HepG2 (cell line): ENCODE data around the gene ZBTB4. TPM values are rescaled to one million over a fixed set of nuclear protein-coding genes. Genes with fewer than 3 reads are reported as not detected.

Source experiments
- ATF7 ChIP-seq, 2 experiments: fragments of 450-650 bp in 1 of 2; sonication (generic) in 1 of 2; formaldehyde crosslinking in 1 of 2; IDR thresholded peaks; 2 replicates each; pipeline versions ENCODE4 v1.4.0 to v1.6.1; 2016 to 2020; ENCODE audit warnings: antibody characterized with exemption in 1 of 2, mild to moderate bottlenecking in 1 of 2, missing genetic modification reagents in 1 of 2
- CBX5 ChIP-seq: sonication (generic); formaldehyde crosslinking; IDR thresholded peaks from 2 replicates; pipeline ENCODE4 v1.4.0; 2020; ENCODE audit warnings: missing genetic modification reagents, borderline replicate concordance
- CENPX ChIP-seq: sonication (generic); formaldehyde crosslinking; IDR thresholded peaks from 2 replicates; pipeline ENCODE4 v1.9.0; 2021; ENCODE audit warnings: mild to moderate bottlenecking, missing genetic modification reagents, moderate library complexity
- GZF1 ChIP-seq: sonication (generic); formaldehyde crosslinking; IDR thresholded peaks from 2 replicates; pipeline ENCODE4 v1.5.1; 2020; ENCODE audit warnings: mild to moderate bottlenecking, missing genetic modification reagents
- SP4 ChIP-seq: sonication (generic); formaldehyde crosslinking; IDR thresholded peaks from 2 replicates; pipeline ENCODE4 v1.8.1; 2023; ENCODE audit warnings: mild to moderate bottlenecking, missing genetic modification reagents
- SRSF9 ChIP-seq: fragments of 200-400 bp; formaldehyde crosslinking; IDR thresholded peaks from 2 replicates; pipeline ENCODE4 v1.6.1; 2018; ENCODE audit warnings: borderline replicate concordance, mild to moderate bottlenecking, low read depth, low read length; ENCODE audit not compliant: insufficient read depth, poor library complexity, severe bottlenecking
- ZFP41 ChIP-seq: sonication (generic); formaldehyde crosslinking; IDR thresholded peaks from 2 replicates; pipeline ENCODE4 v1.4.0; 2020; ENCODE audit warnings: mild to moderate bottlenecking, missing genetic modification reagents, borderline replicate concordance
- ZMAT3 ChIP-seq: sonication (generic); formaldehyde crosslinking; conservative IDR thresholded peaks from 2 replicates; pipeline ENCODE4 v1.7.0; 2021; ENCODE audit warnings: missing genetic modification reagents
- ZNF230 ChIP-seq: sonication (generic); formaldehyde crosslinking; IDR thresholded peaks from 2 replicates; pipeline ENCODE4 v1.4.0; 2020; ENCODE audit warnings: mild to moderate bottlenecking, missing genetic modification reagents
- ZNF496 ChIP-seq: sonication (generic); formaldehyde crosslinking; IDR thresholded peaks from 2 replicates; pipeline ENCODE4 v1.8.1; 2023; ENCODE audit warnings: mild to moderate bottlenecking, moderate library complexity, missing genetic modification reagents; ENCODE audit not compliant: insufficient replicate concordance
- polyA plus RNA-seq, 8 experiments: library from polyadenylated mRNA; depleted of rRNA in 3 of 8; stranded (reverse) in 7 of 8; unstranded in 1 of 8; fragments of >200 nt; fragmentation: Illumina TruSeq in 4 of 8; extraction: Trizol in 4 of 8; gene quantifications; 2 replicates each; pipeline versions ENCODE4 v1.2.1 to v1.2.3, GENCODE V29; 2011 to 2016; ENCODE audit warnings: low read depth in 4 of 8, missing spikeins in 1 of 8, mixed read lengths in 1 of 8; ENCODE audit not compliant: insufficient read depth in 1 of 8
- total RNA-seq, 5 experiments: library from RNA; depleted of rRNA; stranded (reverse); fragments of >200 nt; fragmentation: Illumina TruSeq; extraction: Trizol; gene quantifications; 2 replicates each; pipeline ENCODE4 v1.2.3, GENCODE V29; 2016; ENCODE audit warnings: low read depth in 1 of 5
- TF ChIP-seq, protein P1 (sequence below): sonication (generic); formaldehyde crosslinking; IDR thresholded peaks from 2 replicates; pipeline ENCODE4 v1.8.1; 2023; ENCODE audit warnings: mild to moderate bottlenecking, missing genetic modification reagents
- TF ChIP-seq, protein P2 (sequence below): sonication (generic); formaldehyde crosslinking; IDR thresholded peaks from 2 replicates; pipeline ENCODE4 v1.8.0; 2022; ENCODE audit warnings: missing genetic modification reagents, low read depth, mild to moderate bottlenecking, borderline replicate concordance
- TF ChIP-seq, protein P3 (sequence below): sonication (generic); formaldehyde crosslinking; conservative IDR thresholded peaks from 2 replicates; pipeline ENCODE4 v1.4.0; 2020; ENCODE audit warnings: missing genetic modification reagents
- TF ChIP-seq, protein P4 (sequence below): sonication (generic); IDR thresholded peaks from 2 replicates; pipeline ENCODE4 v1.6.1; 2016; ENCODE audit warnings: low read depth, borderline replicate concordance
- TF ChIP-seq, protein P5 (sequence below): sonication (generic); formaldehyde crosslinking; IDR thresholded peaks from 2 replicates; pipeline ENCODE4 v1.8.1; 2023; ENCODE audit warnings: mild to moderate bottlenecking, missing genetic modification reagents, borderline replicate concordance
- TF ChIP-seq, protein P6 (sequence below): sonication (generic); formaldehyde crosslinking; IDR thresholded peaks from 2 replicates; pipeline ENCODE4 v1.4.0; 2020; ENCODE audit warnings: mild to moderate bottlenecking, missing genetic modification reagents
- TF ChIP-seq, protein P7 (sequence below): sonication (generic); formaldehyde crosslinking; IDR thresholded peaks from 2 replicates; pipeline ENCODE4 v1.4.0; 2020; ENCODE audit warnings: missing genetic modification reagents

ZBTB4 gene
- total and polyA plus RNA-seq, 2 of the 13 experiments (the other 11 are each of a cell fraction or from before 2014, with no cell fraction given): 4.3 to 7.4 TPM

DNA sequence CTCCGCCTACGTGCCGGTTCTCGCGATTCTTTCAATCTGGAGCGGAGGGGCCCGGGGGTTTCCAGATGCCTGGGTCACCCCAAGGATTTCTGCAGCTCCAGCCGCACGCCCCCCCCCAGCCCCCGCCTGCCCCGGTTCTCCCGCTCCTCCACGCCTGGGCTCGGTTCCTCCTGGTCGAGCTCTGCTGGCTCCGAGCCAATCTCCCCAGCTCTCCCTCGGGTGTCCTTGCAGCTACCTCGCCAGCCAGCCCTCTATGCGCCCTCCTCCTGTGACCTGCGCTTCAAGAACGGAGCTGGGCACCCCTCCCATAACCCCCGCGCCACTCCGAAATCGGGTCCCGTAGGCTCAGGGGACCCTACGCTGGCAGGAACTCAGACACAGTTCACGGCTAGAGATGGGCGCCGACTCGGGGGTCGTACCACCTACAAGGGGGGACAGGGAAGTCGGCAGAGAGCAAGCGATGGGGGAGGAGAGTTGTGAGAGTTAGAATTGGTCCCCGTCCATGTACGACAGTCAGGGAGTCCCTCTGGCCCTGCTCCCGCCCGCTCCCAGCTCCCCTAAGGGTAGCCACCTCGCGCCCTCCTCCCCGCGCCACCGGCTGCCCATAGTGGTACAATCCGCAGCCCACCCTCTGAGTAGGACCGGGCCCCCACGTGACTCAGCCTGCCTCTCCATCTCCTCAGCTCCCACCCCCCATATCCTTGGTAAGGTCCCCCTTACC lies 39.2 kb downstream of the ZBTB4 start (continued):
- TF ChIP-seq, protein P1, sequence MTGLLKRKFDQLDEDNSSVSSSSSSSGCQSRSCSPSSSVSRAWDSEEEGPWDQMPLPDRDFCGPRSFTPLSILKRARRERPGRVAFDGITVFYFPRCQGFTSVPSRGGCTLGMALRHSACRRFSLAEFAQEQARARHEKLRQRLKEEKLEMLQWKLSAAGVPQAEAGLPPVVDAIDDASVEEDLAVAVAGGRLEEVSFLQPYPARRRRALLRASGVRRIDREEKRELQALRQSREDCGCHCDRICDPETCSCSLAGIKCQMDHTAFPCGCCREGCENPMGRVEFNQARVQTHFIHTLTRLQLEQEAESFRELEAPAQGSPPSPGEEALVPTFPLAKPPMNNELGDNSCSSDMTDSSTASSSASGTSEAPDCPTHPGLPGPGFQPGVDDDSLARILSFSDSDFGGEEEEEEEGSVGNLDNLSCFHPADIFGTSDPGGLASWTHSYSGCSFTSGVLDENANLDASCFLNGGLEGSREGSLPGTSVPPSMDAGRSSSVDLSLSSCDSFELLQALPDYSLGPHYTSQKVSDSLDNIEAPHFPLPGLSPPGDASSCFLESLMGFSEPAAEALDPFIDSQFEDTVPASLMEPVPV (CRISPR knock-in tag): peak; percentile 77
- TF ChIP-seq, protein P2, sequence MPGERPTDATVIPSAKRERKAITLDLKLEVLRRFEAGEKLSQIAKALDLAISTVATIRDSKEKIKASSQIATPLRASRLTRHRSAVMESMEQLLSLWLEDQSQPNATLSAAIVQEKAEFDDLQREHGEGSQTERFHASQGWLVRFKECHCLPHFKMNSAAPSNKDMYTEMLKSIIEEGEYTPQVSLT (CRISPR knock-in tag): no peak
- TF ChIP-seq SRSF9 (no peak), ZFP41 (CRISPR knock-in tag) (peak; percentile 35; the same call in 1 of the 2 replicates), GZF1 (CRISPR knock-in tag) (no peak), CBX5 (CRISPR knock-in tag) (0 out of 2 replicates have a peak, but pooled peaks have one; percentile 22), ZNF230 (CRISPR knock-in tag) (no peak), ZNF496 (CRISPR knock-in tag) (no peak), ATF7 (IDR thresholded peaks at IDR 0.05) (no peak), ATF7 (CRISPR knock-in tag; IDR thresholded peaks at IDR 0.05) (0 out of 2 replicates have a peak, but pooled peaks have one; percentile 29), CENPX (CRISPR knock-in tag) (no peak), SP4 (0 out of 2 replicates have a peak, but pooled peaks have one; percentile 40), ZMAT3 (no peak)
- TF ChIP-seq, protein P3, sequence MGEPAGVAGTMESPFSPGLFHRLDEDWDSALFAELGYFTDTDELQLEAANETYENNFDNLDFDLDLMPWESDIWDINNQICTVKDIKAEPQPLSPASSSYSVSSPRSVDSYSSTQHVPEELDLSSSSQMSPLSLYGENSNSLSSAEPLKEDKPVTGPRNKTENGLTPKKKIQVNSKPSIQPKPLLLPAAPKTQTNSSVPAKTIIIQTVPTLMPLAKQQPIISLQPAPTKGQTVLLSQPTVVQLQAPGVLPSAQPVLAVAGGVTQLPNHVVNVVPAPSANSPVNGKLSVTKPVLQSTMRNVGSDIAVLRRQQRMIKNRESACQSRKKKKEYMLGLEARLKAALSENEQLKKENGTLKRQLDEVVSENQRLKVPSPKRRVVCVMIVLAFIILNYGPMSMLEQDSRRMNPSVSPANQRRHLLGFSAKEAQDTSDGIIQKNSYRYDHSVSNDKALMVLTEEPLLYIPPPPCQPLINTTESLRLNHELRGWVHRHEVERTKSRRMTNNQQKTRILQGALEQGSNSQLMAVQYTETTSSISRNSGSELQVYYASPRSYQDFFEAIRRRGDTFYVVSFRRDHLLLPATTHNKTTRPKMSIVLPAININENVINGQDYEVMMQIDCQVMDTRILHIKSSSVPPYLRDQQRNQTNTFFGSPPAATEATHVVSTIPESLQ (CRISPR knock-in tag): no peak
- TF ChIP-seq, protein P4, sequence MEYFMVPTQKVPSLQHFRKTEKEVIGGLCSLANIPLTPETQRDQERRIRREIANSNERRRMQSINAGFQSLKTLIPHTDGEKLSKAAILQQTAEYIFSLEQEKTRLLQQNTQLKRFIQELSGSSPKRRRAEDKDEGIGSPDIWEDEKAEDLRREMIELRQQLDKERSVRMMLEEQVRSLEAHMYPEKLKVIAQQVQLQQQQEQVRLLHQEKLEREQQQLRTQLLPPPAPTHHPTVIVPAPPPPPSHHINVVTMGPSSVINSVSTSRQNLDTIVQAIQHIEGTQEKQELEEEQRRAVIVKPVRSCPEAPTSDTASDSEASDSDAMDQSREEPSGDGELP: no peak; the same call in 1 of the 2 replicates
- TF ChIP-seq, protein P5, sequence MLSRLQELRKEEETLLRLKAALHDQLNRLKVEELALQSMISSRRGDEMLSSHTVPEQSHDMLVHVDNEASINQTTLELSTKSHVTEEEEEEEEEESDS (CRISPR knock-in tag): no peak
- TF ChIP-seq, protein P6, sequence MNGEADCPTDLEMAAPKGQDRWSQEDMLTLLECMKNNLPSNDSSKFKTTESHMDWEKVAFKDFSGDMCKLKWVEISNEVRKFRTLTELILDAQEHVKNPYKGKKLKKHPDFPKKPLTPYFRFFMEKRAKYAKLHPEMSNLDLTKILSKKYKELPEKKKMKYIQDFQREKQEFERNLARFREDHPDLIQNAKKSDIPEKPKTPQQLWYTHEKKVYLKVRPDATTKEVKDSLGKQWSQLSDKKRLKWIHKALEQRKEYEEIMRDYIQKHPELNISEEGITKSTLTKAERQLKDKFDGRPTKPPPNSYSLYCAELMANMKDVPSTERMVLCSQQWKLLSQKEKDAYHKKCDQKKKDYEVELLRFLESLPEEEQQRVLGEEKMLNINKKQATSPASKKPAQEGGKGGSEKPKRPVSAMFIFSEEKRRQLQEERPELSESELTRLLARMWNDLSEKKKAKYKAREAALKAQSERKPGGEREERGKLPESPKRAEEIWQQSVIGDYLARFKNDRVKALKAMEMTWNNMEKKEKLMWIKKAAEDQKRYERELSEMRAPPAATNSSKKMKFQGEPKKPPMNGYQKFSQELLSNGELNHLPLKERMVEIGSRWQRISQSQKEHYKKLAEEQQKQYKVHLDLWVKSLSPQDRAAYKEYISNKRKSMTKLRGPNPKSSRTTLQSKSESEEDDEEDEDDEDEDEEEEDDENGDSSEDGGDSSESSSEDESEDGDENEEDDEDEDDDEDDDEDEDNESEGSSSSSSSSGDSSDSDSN (CRISPR knock-in tag): no peak
- TF ChIP-seq, protein P7, sequence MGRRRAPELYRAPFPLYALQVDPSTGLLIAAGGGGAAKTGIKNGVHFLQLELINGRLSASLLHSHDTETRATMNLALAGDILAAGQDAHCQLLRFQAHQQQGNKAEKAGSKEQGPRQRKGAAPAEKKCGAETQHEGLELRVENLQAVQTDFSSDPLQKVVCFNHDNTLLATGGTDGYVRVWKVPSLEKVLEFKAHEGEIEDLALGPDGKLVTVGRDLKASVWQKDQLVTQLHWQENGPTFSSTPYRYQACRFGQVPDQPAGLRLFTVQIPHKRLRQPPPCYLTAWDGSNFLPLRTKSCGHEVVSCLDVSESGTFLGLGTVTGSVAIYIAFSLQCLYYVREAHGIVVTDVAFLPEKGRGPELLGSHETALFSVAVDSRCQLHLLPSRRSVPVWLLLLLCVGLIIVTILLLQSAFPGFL: no peak
